Rectal smooth muscle tissue (tissue), 1 donor: ENCODE measurements around the gene TAS1R3.

ENCODE experiments used
- H3K27ac ChIP-seq: one replicate; pipeline ENCODE4 v1.7.0; 2013; ENCODE audit warnings: low read depth, low read length, inconsistent platforms
- H3K27me3 ChIP-seq: one replicate; pipeline ENCODE4 v1.7.0; 2013; ENCODE audit warnings: low read length; ENCODE audit not compliant: control insufficient read depth, insufficient read depth
- H3K36me3 ChIP-seq: one replicate; pipeline ENCODE4 v1.7.0; 2013; ENCODE audit warnings: low read length; ENCODE audit not compliant: control insufficient read depth, insufficient read depth
- H3K4me1 ChIP-seq: one replicate; pipeline ENCODE4 v1.7.0; 2013; ENCODE audit warnings: low read length; ENCODE audit not compliant: control insufficient read depth, insufficient read depth
- H3K4me3 ChIP-seq: one replicate; pipeline ENCODE4 v1.7.0; 2013; ENCODE audit warnings: low read length
- H3K9ac ChIP-seq: one replicate; pipeline ENCODE4 v1.7.0; 2013; ENCODE audit warnings: low read length

TAS1R3 gene

DNA sequence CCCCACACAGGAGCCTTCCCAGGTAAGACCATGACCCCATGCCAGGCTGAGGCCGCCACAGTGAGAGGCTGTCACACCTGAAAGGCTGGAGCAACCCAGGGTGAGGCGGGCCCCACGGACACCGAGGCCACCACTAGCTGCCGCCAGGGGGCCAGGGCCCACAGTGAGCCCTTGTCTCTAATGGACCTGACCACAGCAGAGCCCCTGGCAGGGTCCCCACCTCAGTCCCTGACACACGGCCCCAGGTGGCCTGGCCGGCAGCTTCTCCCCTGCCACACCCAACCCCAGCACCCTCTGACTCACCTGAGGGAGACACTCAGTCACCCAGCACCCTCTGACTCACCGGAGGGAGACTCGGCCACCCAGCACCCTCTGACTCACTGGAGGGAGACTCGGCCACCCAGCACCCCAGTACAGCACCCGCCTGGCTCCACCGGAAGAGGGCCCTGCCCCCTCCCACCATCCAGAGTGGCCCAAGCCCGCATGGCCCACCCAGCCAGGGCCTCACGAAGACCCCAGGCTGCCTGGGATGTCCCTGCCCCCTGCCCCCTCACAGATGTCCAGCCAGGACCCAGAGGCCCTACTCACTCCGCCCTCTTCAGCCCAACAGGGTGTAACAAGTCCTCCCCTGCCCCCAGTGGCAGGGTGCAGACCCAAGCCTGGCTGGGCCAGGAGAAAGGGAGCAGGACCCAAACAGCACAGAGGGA, 13.7 kb downstream of the TAS1R3 start:
- Histone ChIP-seq H3K36me3 (peaks cover 14% of the 10 kb centered on the region), H3K9ac (no peak overlapping the region), H3K4me3 (no peak overlapping the region), H3K27me3 (no peaks in the 10 kb centered on the region), H3K4me1 (peaks cover 19% of the 10 kb centered on the region), H3K27ac (no peak overlapping the region)

- no peak overlapping the region for H3K27ac ChIP-seq
- H3K9ac ChIP-seq, result no peak overlapping the region
- H3K27me3 ChIP-seq, result no peaks in the 10 kb centered on the region
- no peak overlapping the region for H3K4me3 ChIP-seq
- peaks cover 14% of the 10 kb centered on the region for H3K36me3 ChIP-seq
- peaks cover 19% of the 10 kb centered on the region for H3K4me1 ChIP-seq
These were observed 14.3 kb downstream of the TAS1R3 start for GRCh38 chr1:1345384-1345783.

GRCh38 chr1:1345860-1346500, 14.9 kb downstream of the TAS1R3 start:
- Histone ChIP-seq H3K36me3 (peaks cover 8% of the 10 kb centered on the region), H3K4me3 (no peak overlapping the region), H3K27me3 (no peaks in the 10 kb centered on the region), H3K9ac (no peak overlapping the region), H3K4me1 (peaks cover 19% of the 10 kb centered on the region), H3K27ac (no peak overlapping the region)

- Histone ChIP-seq H3K4me1 (peaks cover 19% of the 10 kb centered on the region), H3K27me3 (no peaks in the 10 kb centered on the region), H3K4me3 (no peak overlapping the region), H3K36me3 (peaks cover 3% of the 10 kb centered on the region), H3K9ac (no peak overlapping the region), H3K27ac (no peak overlapping the region)
These were observed 15.4 kb downstream of the TAS1R3 start for GRCh38 chr1:1346501-1346890.

DNA sequence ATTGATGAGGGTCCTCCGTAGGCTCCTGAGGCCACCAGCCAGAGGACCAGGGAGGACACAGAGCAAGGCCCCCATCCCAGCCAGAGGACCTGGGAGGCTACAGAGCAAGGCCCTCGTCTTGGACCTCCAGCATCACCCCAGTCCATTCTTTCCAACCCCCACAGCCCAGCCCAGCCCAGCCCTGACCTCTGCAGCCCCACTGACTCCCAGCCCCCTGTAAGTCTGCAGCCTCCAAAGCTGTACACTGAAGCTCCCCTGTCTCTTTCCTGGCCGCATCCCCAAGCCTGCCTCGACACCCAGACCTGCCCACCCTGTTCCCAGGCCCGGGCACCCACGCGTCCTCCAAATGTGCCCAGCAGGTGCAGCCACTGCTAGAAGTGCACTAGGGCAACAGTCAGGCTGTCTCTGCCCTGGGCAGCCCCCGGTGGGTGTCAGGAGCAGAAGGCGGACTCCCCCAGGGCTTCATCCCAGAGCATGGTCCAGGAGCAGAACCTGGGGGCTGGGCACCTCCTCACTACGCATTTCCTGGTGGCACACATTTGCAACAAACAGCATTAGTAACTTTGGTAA, 16.0 kb downstream of the TAS1R3 start:
- Histone ChIP-seq H3K27me3 (no peaks in the 10 kb centered on the region), H3K27ac (no peak overlapping the region), H3K4me1 (peaks cover 19% of the 10 kb centered on the region), H3K4me3 (peak overlapping the region; percentile 93), H3K9ac (no peak overlapping the region), H3K36me3 (no peaks in the 10 kb centered on the region)

DNA sequence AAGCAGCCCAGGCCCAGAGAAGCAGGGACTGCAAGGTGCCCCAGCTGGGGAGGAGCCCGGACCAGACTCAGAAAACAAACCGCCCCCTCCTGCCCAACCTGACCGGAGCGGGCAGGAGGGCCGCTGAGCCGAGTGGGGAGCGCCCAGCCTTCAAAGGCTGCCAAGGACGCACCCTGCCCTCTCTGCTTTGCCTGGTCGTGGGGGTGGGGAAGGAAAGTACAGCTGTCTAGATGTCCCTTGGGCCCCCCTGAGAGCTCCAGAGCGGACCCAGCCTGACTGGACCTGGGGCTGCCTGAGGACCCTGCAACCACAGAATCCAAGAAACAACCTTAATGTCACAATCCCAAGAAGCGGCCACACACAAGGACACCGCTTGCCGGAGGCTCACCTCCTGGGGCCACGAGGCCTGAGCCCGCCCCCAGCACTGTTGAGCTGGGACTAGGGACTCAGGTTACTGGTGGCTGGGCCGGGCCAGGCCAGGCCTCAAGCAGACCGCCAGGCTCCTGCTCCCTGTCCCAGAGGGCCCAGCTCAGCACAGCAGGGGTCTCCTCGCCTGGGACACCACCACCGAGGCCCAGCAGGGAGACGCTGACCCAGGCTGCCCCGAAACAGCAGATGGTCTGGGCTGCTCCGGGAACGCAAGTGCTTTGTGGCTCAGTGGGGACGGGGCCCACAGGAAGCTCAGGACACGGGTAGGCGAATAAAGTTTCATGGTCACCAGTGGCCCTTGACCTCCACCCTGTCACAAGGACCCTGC, 16.8 kb downstream of the TAS1R3 start:
- Histone ChIP-seq H3K36me3 (no peaks in the 10 kb centered on the region), H3K4me3 (peak overlapping the region; percentile 93), H3K4me1 (peaks cover 19% of the 10 kb centered on the region), H3K27ac (peak overlapping the region; percentile 55), H3K9ac (peak overlapping the region; percentile 73), H3K27me3 (peaks cover under 1% of the 10 kb centered on the region)

- H3K4me1 ChIP-seq, result peaks cover 19% of the 10 kb centered on the region
- H3K4me3 ChIP-seq, result peak overlapping the region; percentile 93
- H3K27ac ChIP-seq, result peak overlapping the region; percentile 55
- peaks cover 5% of the 10 kb centered on the region for H3K27me3 ChIP-seq
- H3K9ac ChIP-seq, result peak overlapping the region; percentile 73
- no peaks in the 10 kb centered on the region for H3K36me3 ChIP-seq
These were observed 17.6 kb downstream of the TAS1R3 start for GRCh38 chr1:1348420-1349255.

DNA sequence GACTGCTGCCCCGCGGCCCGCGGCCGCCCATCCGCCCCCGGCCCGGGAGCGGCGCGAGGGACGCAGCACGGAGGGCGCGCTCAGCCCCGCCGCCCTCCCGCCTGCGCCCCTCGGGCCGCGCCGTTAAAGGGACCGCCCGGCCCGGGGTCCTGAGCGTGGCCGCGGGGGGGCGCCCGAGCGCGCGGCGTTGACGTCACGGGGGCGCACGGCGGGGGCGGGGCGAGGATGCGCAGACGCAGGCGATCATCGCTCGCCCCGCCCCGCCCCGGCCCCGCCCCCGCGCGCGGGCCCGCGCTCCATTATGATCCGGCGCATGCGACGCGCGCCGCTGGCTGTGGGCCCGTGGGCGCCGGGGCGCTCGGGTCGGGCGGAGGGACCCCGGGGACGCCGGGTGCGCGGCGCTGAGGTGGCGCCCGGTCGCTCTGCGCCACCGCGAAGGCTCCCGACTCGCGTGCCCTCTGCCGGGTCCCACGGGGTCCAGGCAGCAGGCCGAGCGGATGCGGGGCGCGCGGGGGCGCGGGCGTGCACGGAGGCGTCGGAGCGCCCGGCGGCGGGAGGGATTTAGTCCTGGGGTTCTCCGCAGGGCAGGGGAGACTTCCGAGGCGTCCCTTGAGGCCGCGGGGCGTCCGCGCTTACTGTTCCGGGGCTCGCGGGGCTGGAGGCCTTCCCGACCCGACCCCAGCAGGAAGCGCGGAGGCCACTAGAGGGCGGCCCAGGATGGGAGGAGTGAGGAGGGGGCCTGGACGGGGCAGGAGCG, 18.4 kb downstream of the TAS1R3 start, which contains the start of gene DVL1:
Gene DVL1, minus strand, starts transcription at position 163 of the 757 bp plus-strand sequence. CDS start 353 bp downstream, outside the sequence.
- H3K4me3 ChIP-seq, result peak within 1 kb of the TSS; percentile 93
- peak within 1 kb of the TSS; percentile 87 for H3K27ac ChIP-seq
- H3K27me3 ChIP-seq, result peaks cover 5% of the 10 kb centered on the region
- H3K4me1 ChIP-seq, result peaks cover 19% of the 10 kb centered on the region
- peak within 1 kb of the TSS; percentile 73 for H3K9ac ChIP-seq
- no peaks in the 10 kb centered on the region for H3K36me3 ChIP-seq

DNA sequence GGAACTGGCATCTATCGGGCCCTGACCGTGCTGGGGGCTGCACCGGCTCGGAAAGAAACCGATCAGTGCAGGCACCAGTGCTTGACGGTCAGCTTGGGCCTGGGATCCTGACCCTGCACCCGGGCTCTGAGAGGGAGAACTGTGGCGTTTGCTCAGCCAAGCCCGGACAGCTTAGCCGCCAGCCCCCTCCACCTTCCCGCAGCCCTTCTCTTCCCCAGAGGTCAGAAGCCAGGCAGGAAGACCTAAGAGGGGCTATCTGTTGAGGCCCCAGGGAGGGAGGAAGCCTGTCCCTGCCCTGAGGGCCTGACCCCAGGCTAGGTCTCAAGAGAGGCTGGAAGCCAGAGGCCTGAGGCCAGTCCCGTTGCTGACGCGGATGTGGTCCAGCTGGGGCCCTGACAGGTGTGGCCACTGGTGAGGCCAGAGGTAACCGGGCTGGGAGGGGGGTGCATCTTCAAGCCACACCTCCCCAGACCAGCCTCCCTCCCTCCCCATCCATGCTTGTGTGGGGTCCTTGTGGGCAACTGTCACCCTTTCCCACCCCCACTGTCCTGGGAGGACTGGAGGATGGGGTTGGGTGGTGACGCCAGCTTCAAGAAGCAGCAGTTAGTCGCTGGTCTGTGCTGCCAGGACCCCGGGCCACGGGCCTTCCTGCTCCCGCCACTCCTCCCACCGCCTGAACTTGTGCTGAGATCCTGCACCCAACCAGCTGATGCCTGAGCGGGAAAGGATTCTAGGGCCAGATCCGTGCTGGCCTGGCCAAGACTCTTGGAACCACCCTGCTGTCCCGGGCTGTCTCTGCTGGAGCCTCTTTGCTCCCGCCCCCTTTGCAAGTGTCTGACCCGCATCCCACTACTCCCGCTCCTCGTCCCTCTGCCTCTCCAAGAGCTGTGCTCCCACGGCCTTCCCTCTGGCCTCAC, 20.7 kb downstream of the TAS1R3 start:
- H3K36me3 ChIP-seq, result no peaks in the 10 kb centered on the region
- no peak overlapping the region for H3K4me3 ChIP-seq
- peaks cover 5% of the 10 kb centered on the region for H3K27me3 ChIP-seq
- H3K9ac ChIP-seq, result no peak overlapping the region
- H3K4me1 ChIP-seq, result peaks cover 14% of the 10 kb centered on the region
- peak overlapping the region; percentile 10 for H3K27ac ChIP-seq

DNA sequence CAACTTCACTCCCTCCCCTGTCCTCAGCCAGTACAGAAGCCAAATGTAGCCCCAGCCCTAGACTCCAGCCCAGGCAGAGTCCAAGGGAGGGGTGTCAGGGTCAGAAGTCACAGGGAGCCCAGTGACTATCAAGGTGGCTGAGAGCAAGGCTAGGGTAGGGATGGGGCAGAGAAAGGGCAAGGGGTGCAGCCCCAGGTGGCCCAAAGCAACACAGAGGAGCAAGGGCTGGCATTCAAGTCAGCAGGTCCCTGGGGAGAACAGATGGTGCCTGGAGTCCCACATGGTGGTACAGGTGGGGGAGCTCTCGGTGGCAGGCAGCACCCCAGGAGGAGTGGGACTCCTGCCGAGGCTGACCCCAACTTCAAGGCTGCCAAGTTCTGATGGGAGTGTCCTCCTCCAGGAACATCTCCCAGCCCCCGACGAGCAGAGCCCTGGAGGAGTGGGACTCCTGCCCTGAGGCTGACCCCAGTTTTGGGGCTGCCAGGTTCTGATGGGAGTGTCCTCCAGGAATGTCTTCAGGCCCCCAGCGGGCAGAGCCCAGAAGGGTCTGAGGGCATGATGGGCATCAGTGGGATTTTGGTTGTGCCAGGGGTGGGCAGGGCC, 21.8 kb downstream of the TAS1R3 start:
- Histone ChIP-seq H3K27me3 (peaks cover 5% of the 10 kb centered on the region), H3K9ac (no peak overlapping the region), H3K4me3 (no peak overlapping the region), H3K4me1 (peaks cover 7% of the 10 kb centered on the region), H3K36me3 (no peaks in the 10 kb centered on the region), H3K27ac (no peak overlapping the region)
